Trophoblast cell (in vitro differentiated cells and primary cell): ENCODE results near the gene GLIPR2.
A peak's percentile ranks its signal among the peaks of the same experiment; 100 is the strongest.

Source experiments
- DNase-seq, 2 donors: peaks; one replicate each; pipeline ENCODE4 v3.0.0-alpha.2; 2016
- H2AFZ ChIP-seq: 2 replicates; pipeline ENCODE4 v1.6.1; 2013; ENCODE audit warnings: low read length, moderate library complexity, mild to moderate bottlenecking; ENCODE audit not compliant: insufficient read depth, poor library complexity
- H2AK5ac ChIP-seq: 2 replicates; pipeline ENCODE4 v1.6.1; 2013; ENCODE audit warnings: mild to moderate bottlenecking, low read length
- H2BK120ac ChIP-seq: 2 replicates; pipeline ENCODE4 v1.6.1; 2013; ENCODE audit warnings: low read length, mild to moderate bottlenecking, moderate library complexity; ENCODE audit not compliant: insufficient read depth, poor library complexity
- H2BK12ac ChIP-seq: 2 replicates; pipeline ENCODE4 v1.6.1; 2013; ENCODE audit warnings: mild to moderate bottlenecking, low read length, moderate library complexity
- H2BK5ac ChIP-seq: 2 replicates; pipeline ENCODE4 v1.6.1; 2013; ENCODE audit warnings: low read length, low read depth, moderate library complexity, mild to moderate bottlenecking; ENCODE audit not compliant: poor library complexity
- H3K14ac ChIP-seq: 2 replicates; pipeline ENCODE4 v1.6.1; 2013; ENCODE audit warnings: mild to moderate bottlenecking, low read length
- H3K18ac ChIP-seq: 2 replicates; pipeline ENCODE4 v1.6.1; 2013; ENCODE audit warnings: mild to moderate bottlenecking, low read length
- H3K23ac ChIP-seq: 2 replicates; pipeline ENCODE4 v1.6.1; 2013; ENCODE audit warnings: low read length
- H3K27ac ChIP-seq: 2 replicates; pipeline ENCODE4 v1.5.1; 2013; ENCODE audit warnings: low read depth, mild to moderate bottlenecking, inconsistent platforms, low read length, moderate library complexity
- H3K27me3 ChIP-seq: 2 replicates; pipeline ENCODE4 v1.6.1; 2013; ENCODE audit warnings: inconsistent platforms, mild to moderate bottlenecking, low read length, moderate library complexity; ENCODE audit not compliant: insufficient read depth
- H3K36me3 ChIP-seq, 2 experiments: 1 replicate in 1 of 2; 2 replicates in 1 of 2; pipeline ENCODE4 v1.6.1; 2013; ENCODE audit warnings: low read length in 2 of 2, mild to moderate bottlenecking in 2 of 2, moderate library complexity in 1 of 2; ENCODE audit not compliant: insufficient read depth in 2 of 2, control insufficient read depth in 1 of 2
- H3K4ac ChIP-seq: 2 replicates; pipeline ENCODE4 v1.6.1; 2013; ENCODE audit warnings: low read depth, mild to moderate bottlenecking, low read length, moderate library complexity
- H3K4me1 ChIP-seq, 2 experiments: 1 replicate in 1 of 2; 2 replicates in 1 of 2; pipeline ENCODE4 v1.6.1; 2013; ENCODE audit warnings: low read length in 2 of 2, mild to moderate bottlenecking in 2 of 2, moderate library complexity in 1 of 2; ENCODE audit not compliant: insufficient read depth in 2 of 2, control insufficient read depth in 1 of 2
- H3K4me2 ChIP-seq: 2 replicates; pipeline ENCODE4 v1.6.1; 2013; ENCODE audit warnings: inconsistent platforms, mild to moderate bottlenecking, low read length, moderate library complexity
- H3K4me3 ChIP-seq: 2 replicates; pipeline ENCODE4 v1.5.1; 2013; ENCODE audit warnings: mild to moderate bottlenecking, low read depth, low read length, inconsistent platforms
- H3K79me1 ChIP-seq: one replicate; pipeline ENCODE4 v1.6.1; 2013; ENCODE audit warnings: low read length
- H3K79me2 ChIP-seq: 2 replicates; pipeline ENCODE4 v1.6.1; 2013; ENCODE audit warnings: low read length, mild to moderate bottlenecking; ENCODE audit not compliant: control insufficient read depth, insufficient read depth, poor library complexity
- H3K9ac ChIP-seq: 2 replicates; pipeline ENCODE4 v1.6.1; 2013; ENCODE audit warnings: mild to moderate bottlenecking, low read length
- H3K9me3 ChIP-seq: 2 replicates; pipeline ENCODE4 v1.6.1; 2013; ENCODE audit warnings: low read depth, mild to moderate bottlenecking, control low read depth, inconsistent platforms, low read length; ENCODE audit not compliant: insufficient read depth
- H4K12ac ChIP-seq: 2 replicates; pipeline ENCODE4 v1.6.1; 2013; ENCODE audit warnings: low read depth, mild to moderate bottlenecking, low read length, moderate library complexity
- H4K8ac ChIP-seq: 2 replicates; pipeline ENCODE4 v1.6.1; 2013; ENCODE audit warnings: low read depth, mild to moderate bottlenecking, low read length, moderate library complexity
- H4K91ac ChIP-seq: one replicate; pipeline ENCODE4 v1.6.1; 2013; ENCODE audit warnings: low read depth, mild to moderate bottlenecking, low read length, moderate library complexity
- WGBS: extraction: QIAGEN DNeasy Blood & Tissue Kit; methylation state at CpG from one replicate; pipeline ENCODE4 v1.1.7; 2013; ENCODE audit warnings: missing lambda C conversion rate; ENCODE audit not compliant: insufficient read length, insufficient coverage; ENCODE audit errors: extremely low coverage; 5-methylcytosine and 5-hydroxymethylcytosine counted together

Gene GLIPR2

GRCh38 chr9:36161187-36161586, 24.7 kb downstream of the GLIPR2 start:
- no CpG with 5 or more reads among the region's 2 CpGs for WGBS
- peaks cover 2% of the 10 kb centered on the region for H3K9me3 ChIP-seq
- H3K27ac ChIP-seq, result no peak overlapping the region
- H3K79me2 ChIP-seq, result peaks cover 3% of the 10 kb centered on the region
- DNase-seq, result no peak
- no peak overlapping the region for H3K4ac ChIP-seq
- H2AK5ac ChIP-seq, result no peak overlapping the region
- H3K14ac ChIP-seq, result no peak overlapping the region
- peaks cover 16% of the 10 kb centered on the region for H3K79me1 ChIP-seq
- H3K9ac ChIP-seq, result no peak overlapping the region
- H3K18ac ChIP-seq, result no peak overlapping the region
- no peak overlapping the region for H4K12ac ChIP-seq
- no peaks in the 10 kb centered on the region for H3K27me3 ChIP-seq
- H2BK12ac ChIP-seq, result no peak overlapping the region
- H2BK5ac ChIP-seq, result no peak overlapping the region
- H3K4me2 ChIP-seq, result no peak overlapping the region
- H3K36me3 ChIP-seq, result peaks cover 2% of the 10 kb centered on the region in 2 experiments
- no peak overlapping the region for H2AFZ ChIP-seq
- H4K91ac ChIP-seq, result no peak overlapping the region
- peaks cover 9 to 21% of the 10 kb centered on the region in 2 experiments for H3K4me1 ChIP-seq
- no peak overlapping the region for H3K4me3 ChIP-seq
- no peak overlapping the region for H4K8ac ChIP-seq
- H2BK120ac ChIP-seq, result no peak overlapping the region
- no peak overlapping the region for H3K23ac ChIP-seq

- H2BK5ac ChIP-seq, result peak overlapping the region; percentile 5
- no peak overlapping the region for H3K4ac ChIP-seq
- H3K79me2 ChIP-seq, result peaks cover 4% of the 10 kb centered on the region
- peak overlapping the region; percentile 28 for H2AK5ac ChIP-seq
- no peaks in the 10 kb centered on the region for H3K9me3 ChIP-seq
- H2BK12ac ChIP-seq, result peak overlapping the region; percentile 58
- H2BK120ac ChIP-seq, result peak overlapping the region; percentile 70
- no peak overlapping the region for H2AFZ ChIP-seq
- H3K27me3 ChIP-seq, result no peaks in the 10 kb centered on the region
- H4K12ac ChIP-seq, result peak overlapping the region; percentile 39
- no peak overlapping the region for H3K4me2 ChIP-seq
- no peak overlapping the region for H3K4me3 ChIP-seq
- no CpG with 5 or more reads among the region's 17 CpGs for WGBS
- H3K18ac ChIP-seq, result peak overlapping the region; percentile 19
- H3K23ac ChIP-seq, result no peak overlapping the region
- peak overlapping the region; percentile 10 for H4K8ac ChIP-seq
- H3K9ac ChIP-seq, result no peak overlapping the region
- H3K14ac ChIP-seq, result peak overlapping the region; percentile 29
- peak overlapping the region; percentile 12 for H4K91ac ChIP-seq
- H3K4me1 ChIP-seq, result peaks cover 10 to 24% of the 10 kb centered on the region in 2 experiments
- no peak for DNase-seq
- H3K36me3 ChIP-seq, result no peaks in the 10 kb centered on the region
- H3K79me1 ChIP-seq, result peaks cover 18% of the 10 kb centered on the region
- H3K27ac ChIP-seq, result peak overlapping the region; percentile 58
These were observed 25.7 kb downstream of the GLIPR2 start for GRCh38 chr9:36162211-36162738.

GRCh38 chr9:36163049-36163785, 26.7 kb downstream of the GLIPR2 start:
- peak overlapping the region; percentile 30 for H2AK5ac ChIP-seq
- H3K36me3 ChIP-seq, result no peaks in the 10 kb centered on the region
- peak overlapping the region; percentile 71 for H4K91ac ChIP-seq
- H3K27me3 ChIP-seq, result no peaks in the 10 kb centered on the region
- no peak overlapping the region for H3K4me2 ChIP-seq
- H3K23ac ChIP-seq, result no peak overlapping the region
- H3K79me1 ChIP-seq, result peaks cover 18% of the 10 kb centered on the region
- peak overlapping the region; percentile 55 for H2BK120ac ChIP-seq
- H3K4ac ChIP-seq, result peak overlapping the region; percentile 19
- WGBS, result no CpG with 5 or more reads among the region's 9 CpGs
- H3K27ac ChIP-seq, result peak overlapping the region; percentile 87
- H3K14ac ChIP-seq, result peak overlapping the region; percentile 52
- no peak for DNase-seq
- H4K12ac ChIP-seq, result peak overlapping the region; percentile 67
- H3K9ac ChIP-seq, result no peak overlapping the region
- peaks cover 4% of the 10 kb centered on the region for H3K79me2 ChIP-seq
- peak overlapping the region; percentile 20 for H3K18ac ChIP-seq
- peak overlapping the region; percentile 88 for H2BK12ac ChIP-seq
- H3K4me3 ChIP-seq, result no peak overlapping the region
- peak overlapping the region; percentile 33 for H2AFZ ChIP-seq
- no peaks in the 10 kb centered on the region for H3K9me3 ChIP-seq
- H4K8ac ChIP-seq, result peak overlapping the region; percentile 68
- H2BK5ac ChIP-seq, result peak overlapping the region; percentile 49
- peaks cover 10 to 24% of the 10 kb centered on the region in 2 experiments for H3K4me1 ChIP-seq

GRCh38 chr9:36163786-36164170, 27.2 kb downstream of the GLIPR2 start:
- H3K4me1 ChIP-seq, result peaks cover 10 to 24% of the 10 kb centered on the region in 2 experiments
- no peak overlapping the region for H3K9ac ChIP-seq
- H2BK12ac ChIP-seq, result peak overlapping the region; percentile 88
- H3K79me1 ChIP-seq, result peaks cover 20% of the 10 kb centered on the region
- H2AFZ ChIP-seq, result peak overlapping the region; percentile 33
- peak overlapping the region; percentile 19 for H3K4ac ChIP-seq
- H3K27ac ChIP-seq, result peak overlapping the region; percentile 87
- peak overlapping the region; percentile 52 for H3K14ac ChIP-seq
- no peak overlapping the region for H3K4me3 ChIP-seq
- no CpG with 5 or more reads among the region's 4 CpGs for WGBS
- H3K36me3 ChIP-seq, result no peaks in the 10 kb centered on the region
- peak overlapping the region; percentile 67 for H4K12ac ChIP-seq
- H4K91ac ChIP-seq, result peak overlapping the region; percentile 71
- peaks cover 4% of the 10 kb centered on the region for H3K79me2 ChIP-seq
- H3K27me3 ChIP-seq, result no peaks in the 10 kb centered on the region
- H4K8ac ChIP-seq, result peak overlapping the region; percentile 68
- peak overlapping the region; percentile 49 for H2BK5ac ChIP-seq
- peak overlapping the region; percentile 20 for H3K18ac ChIP-seq
- H3K4me2 ChIP-seq, result no peak overlapping the region
- H2BK120ac ChIP-seq, result peak overlapping the region; percentile 55
- H3K23ac ChIP-seq, result no peak overlapping the region
- peak overlapping the region; percentile 82 for H2AK5ac ChIP-seq
- no peaks in the 10 kb centered on the region for H3K9me3 ChIP-seq
- DNase-seq, result no peak
